Right lobe of liver (tissue), 6 donors: ENCODE data around the gene LRRC2. TPM values are rescaled to one million over a fixed set of nuclear protein-coding genes. Genes with fewer than 3 reads are reported as not detected.
A peak's percentile ranks its signal among the peaks of the same experiment; 100 is the strongest.
"Not testable (repeated sequence)": the region's sequence is repeated elsewhere in the genome, so short reads cannot be mapped to it uniquely, and the experiment has no call there.

Source experiments
- ATAC-seq, 4 donors: fragments of 200-7000 bp; cut with Tn5 transposase; one replicate each; pipeline ENCODE4 v1.9.1; 2020; ENCODE audit warnings: mild to moderate bottlenecking in 4 of 4, moderate library complexity in 4 of 4
- DNase-seq, 3 donors: peaks; one replicate each; pipeline ENCODE4 v3.0.0-alpha.2; 2020
- H3K27ac ChIP-seq, 3 donors: fragments of 200-600 bp; one replicate each; pipeline ENCODE4 v1.8.0; 2022
- H3K27me3 ChIP-seq, 2 donors: fragments of 200-600 bp; one replicate each; pipeline ENCODE4 v1.8.0; 2022
- H3K36me3 ChIP-seq, 4 donors: fragments of 200-600 bp; sonication (generic) in 1 of 4; one replicate each; pipeline versions ENCODE4 v1.5.1 to v1.8.0; 2017 to 2022; ENCODE audit warnings: control low read depth in 1 of 4
- H3K4me1 ChIP-seq, 4 donors: fragments of 200-600 bp; sonication (generic) in 1 of 4; one replicate each; pipeline versions ENCODE4 v1.5.1 to v1.8.0; 2017 to 2022; ENCODE audit warnings: control low read depth in 1 of 4
- H3K4me3 ChIP-seq, 3 donors: fragments of 200-600 bp; one replicate each; pipeline ENCODE4 v1.8.0; 2022
- H3K9me3 ChIP-seq, 4 donors: fragments of 200-600 bp; sonication (generic) in 1 of 4; one replicate each; pipeline versions ENCODE4 v1.5.1 to v1.8.0; 2017 to 2022; ENCODE audit warnings: control low read depth in 1 of 4
- POLR2A ChIP-seq: fragments of 450-650 bp; IDR thresholded peaks from one replicate; pipeline ENCODE4 v1.6.1; 2017; ENCODE audit warnings: antibody characterized with exemption, mild to moderate bottlenecking
- WGBS: methylation state at CpG from one replicate; pipeline ENCODE4 v1.1.6; 2018; ENCODE audit warnings: low coverage, low lambda C conversion rate; ENCODE audit not compliant: insufficient coverage; ENCODE audit errors: missing lambda C conversion rate; 5-methylcytosine and 5-hydroxymethylcytosine counted together
- intact Hi-C, 2 donors: fragments of 100-400 bp; cut with DNase I; formaldehyde crosslinking; loops; one replicate each; pipeline versions ENCODE4 v1.11.2 to v1.14.1; 2022
- total RNA-seq, 6 experiments: library from RNA; depleted of rRNA in 2 of 6; stranded (reverse); fragments of >200 nt in 2 of 6; fragmentation: NEBNext Ultra II Directional in 3 of 6; extraction: Animal tissue kit (Norgen Biotek cat#: 25700) in 3 of 6; gene quantifications; one replicate each; pipeline versions ENCODE4 v1.1.0 to v1.2.4, GENCODE V29; 2016 to 2023
- TF ChIP-seq, protein P1 (sequence below), 4 donors: fragments of 200-600 bp in 3 of 4; fragments of 450-650 bp in 1 of 4; IDR thresholded peaks; one replicate each; pipeline versions ENCODE4 v1.5.1 to v1.8.0; 2016 to 2022; ENCODE audit warnings: antibody characterized with exemption in 4 of 4, mild to moderate bottlenecking in 2 of 4
- donor health status: DM: no; HTN: yes; CAD: no.
- donor health status: DM: no; HTN: no; CAD: no.
- donor health status: DM: no; HTN: no; CAD: no.
- donor health status: DM: no; HTN: yes; CAD: no.
- donor health status: DM: no; HTN: yes; CAD: no.

LRRC2 gene
- total RNA-seq, 6 experiments from 2014 or later, result 4.3 to 8.9 (median 6.1) TPM

DNA sequence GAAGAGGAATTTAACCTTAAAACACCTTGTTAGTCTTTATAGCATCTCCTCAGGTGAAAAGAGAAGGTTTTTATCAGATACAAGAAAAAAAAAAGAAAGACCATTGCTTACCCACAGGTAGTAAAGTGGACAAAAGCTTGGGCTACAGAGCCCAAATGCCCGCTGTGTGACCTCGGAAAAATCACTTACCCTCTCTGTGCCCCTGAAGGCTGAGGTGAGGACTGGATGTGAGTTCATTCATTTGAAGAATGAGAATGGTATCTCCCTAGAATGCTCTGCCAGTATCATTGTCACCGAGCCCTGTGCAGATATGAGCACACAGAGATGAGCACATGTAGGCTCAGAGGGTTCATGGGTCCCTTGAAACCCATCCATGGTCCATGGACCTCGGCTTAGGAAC lies 28.6 kb upstream of the LRRC2 start:
- TF ChIP-seq, protein P1, sequence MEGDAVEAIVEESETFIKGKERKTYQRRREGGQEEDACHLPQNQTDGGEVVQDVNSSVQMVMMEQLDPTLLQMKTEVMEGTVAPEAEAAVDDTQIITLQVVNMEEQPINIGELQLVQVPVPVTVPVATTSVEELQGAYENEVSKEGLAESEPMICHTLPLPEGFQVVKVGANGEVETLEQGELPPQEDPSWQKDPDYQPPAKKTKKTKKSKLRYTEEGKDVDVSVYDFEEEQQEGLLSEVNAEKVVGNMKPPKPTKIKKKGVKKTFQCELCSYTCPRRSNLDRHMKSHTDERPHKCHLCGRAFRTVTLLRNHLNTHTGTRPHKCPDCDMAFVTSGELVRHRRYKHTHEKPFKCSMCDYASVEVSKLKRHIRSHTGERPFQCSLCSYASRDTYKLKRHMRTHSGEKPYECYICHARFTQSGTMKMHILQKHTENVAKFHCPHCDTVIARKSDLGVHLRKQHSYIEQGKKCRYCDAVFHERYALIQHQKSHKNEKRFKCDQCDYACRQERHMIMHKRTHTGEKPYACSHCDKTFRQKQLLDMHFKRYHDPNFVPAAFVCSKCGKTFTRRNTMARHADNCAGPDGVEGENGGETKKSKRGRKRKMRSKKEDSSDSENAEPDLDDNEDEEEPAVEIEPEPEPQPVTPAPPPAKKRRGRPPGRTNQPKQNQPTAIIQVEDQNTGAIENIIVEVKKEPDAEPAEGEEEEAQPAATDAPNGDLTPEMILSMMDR (IDR thresholded peaks at IDR 0.05), result no peak
- no peak for TF ChIP-seq POLR2A
- H3K9me3 ChIP-seq, result no peaks in the 10 kb centered on the region
- no peak overlapping the region for H3K27ac ChIP-seq
- H3K27me3 ChIP-seq, result no peaks in the 10 kb centered on the region
- no peak overlapping the region for H3K4me3 ChIP-seq
- no peaks in the 10 kb centered on the region for H3K36me3 ChIP-seq
- intact Hi-C loops, result no loop called here
- DNase-seq (no peak), ATAC-seq (no peak)
- 95% methylated on average over 3 of the region's 4 CpGs for WGBS
- no peaks in the 10 kb centered on the region for H3K4me1 ChIP-seq

DNA sequence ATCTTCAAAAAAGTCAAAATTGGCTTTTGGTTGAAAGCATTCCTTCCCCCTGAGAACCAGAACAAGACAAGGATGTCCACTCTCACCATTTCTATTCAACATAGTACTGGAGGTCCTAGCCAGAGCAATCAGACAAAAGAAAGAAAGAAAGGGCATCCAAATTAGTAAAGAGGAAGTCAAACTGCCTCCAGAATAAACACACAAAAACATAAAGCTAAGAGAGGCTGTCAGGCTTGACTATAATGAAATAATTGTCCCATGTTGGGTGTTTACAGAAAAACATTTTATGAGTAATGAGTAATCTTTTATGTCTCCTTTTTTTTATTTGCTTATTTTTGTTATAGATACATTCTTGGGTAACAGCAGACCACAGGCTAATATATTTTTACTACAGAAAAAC lies 27.9 kb upstream of the LRRC2 start:
- no peak for TF ChIP-seq POLR2A
- TF ChIP-seq, protein P1 (IDR thresholded peaks at IDR 0.05), result no peak
- Histone ChIP-seq H3K27ac (no peak overlapping the region), H3K4me1 (no peaks in the 10 kb centered on the region), H3K36me3 (no peaks in the 10 kb centered on the region), H3K27me3 (no peaks in the 10 kb centered on the region), H3K4me3 (no peak overlapping the region), H3K9me3 (no peaks in the 10 kb centered on the region)
- intact Hi-C loops, result no loop called here
- ATAC-seq, result no peak
- DNase-seq, result no peak

DNA sequence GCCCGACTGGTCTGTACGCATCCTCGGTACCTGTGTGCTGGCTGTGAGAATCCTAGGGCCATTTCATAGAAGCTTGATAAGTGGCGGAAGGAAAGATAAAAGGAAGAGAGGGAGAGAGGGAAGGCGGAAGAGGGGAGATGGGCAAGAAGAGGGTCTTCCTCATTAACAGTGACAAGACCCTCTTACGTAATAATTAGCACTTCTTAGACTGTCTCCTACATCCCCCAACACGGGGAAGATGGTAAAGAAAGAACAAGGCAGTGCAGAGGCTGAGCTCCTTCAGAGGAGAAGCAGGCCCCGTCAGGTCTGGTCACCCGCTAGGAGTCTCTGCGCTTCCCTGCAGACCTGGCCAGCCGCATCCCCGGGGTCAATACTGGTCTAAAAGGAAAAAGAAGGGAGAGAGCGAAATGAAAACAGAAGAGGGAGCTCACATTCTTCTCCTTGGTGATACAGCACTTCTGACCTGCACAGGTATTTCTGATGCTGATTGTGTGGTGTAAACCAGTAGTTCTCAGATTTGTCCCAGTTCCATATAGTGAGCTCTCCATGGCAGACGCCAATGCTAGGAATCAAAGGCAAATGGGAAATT lies 27.3 kb upstream of the LRRC2 start:
- DNase-seq, result no peak
- WGBS, result 80% methylated on average over 13 of the region's 14 CpGs
- Histone ChIP-seq H3K9me3 (no peaks in the 10 kb centered on the region), H3K27ac (no peak overlapping the region), H3K4me3 (no peak overlapping the region), H3K4me1 (no peaks in the 10 kb centered on the region), H3K36me3 (no peaks in the 10 kb centered on the region), H3K27me3 (no peaks in the 10 kb centered on the region)
- TF ChIP-seq, protein P1 (IDR thresholded peaks at IDR 0.05), result peak in 1 of 4 donors; percentile 11
- no peak for TF ChIP-seq POLR2A
- intact Hi-C loops, result no loop called here
- ATAC-seq, result peak in 2 of 4 donors; percentile 24 to 28

DNA sequence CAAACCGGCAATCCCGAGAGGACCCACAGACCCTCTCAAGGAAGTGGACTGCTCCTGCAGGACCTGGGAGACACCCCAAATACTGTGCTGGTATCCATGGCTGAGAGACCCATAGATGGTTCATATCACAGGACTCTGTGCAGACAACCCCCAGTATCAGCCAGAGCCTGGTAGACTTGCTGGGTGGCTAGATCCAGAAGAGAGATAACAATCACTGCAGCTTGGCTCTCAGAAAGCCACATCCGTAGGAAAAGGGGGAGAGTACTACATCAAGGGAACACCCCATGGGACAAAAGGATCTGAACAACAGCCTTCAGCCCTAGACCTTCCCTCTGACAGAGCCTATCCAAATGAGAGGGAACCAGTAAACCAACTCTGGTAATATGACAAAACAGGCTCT lies 21.2 kb upstream of the LRRC2 start:
- H3K4me3 ChIP-seq, H3K27me3 ChIP-seq, H3K9me3 ChIP-seq, ATAC-seq, intact Hi-C loops, H3K36me3 ChIP-seq, DNase-seq: not testable (repeated sequence)
- H3K27ac ChIP-seq, result peak overlapping the region in 1 of 3 donors; percentile 64
- peaks cover 0 to 45% (median 16%) of the 10 kb centered on the region in 4 donors for H3K4me1 ChIP-seq
- 56% methylated on average over 3 of the region's 3 CpGs for WGBS

DNA sequence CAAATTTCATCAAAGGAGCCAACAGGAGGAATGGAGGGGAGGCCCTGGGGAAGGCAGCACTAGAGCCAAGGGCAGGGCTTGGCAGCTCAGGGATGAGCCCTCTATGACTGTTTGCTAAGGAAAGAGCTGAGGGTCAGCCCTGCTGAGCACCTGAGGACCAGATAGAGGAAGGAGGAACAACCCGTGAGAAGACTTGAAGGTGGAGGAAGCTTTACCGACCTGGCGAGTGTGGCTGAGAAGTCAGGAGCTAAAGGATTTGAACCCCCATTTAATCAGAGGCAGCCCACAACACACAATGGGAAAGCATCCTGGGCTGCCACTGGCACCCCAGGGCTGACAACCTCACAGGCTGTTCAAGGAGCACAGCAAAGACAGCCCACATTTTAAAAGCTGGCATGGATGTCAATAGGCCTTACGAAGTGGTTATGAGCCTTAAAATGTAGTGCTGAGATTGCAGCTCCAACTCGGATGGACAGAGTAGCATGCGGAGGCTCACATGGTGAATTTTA lies 20.7 kb upstream of the LRRC2 start:
- peak; percentile 11 to 39 (median 26) for ATAC-seq
- no peak for DNase-seq
- Histone ChIP-seq H3K4me1 (peaks cover 0 to 45% (median 16%) of the 10 kb centered on the region in 4 donors), H3K9me3 (no peaks in the 10 kb centered on the region), H3K36me3 (no peaks in the 10 kb centered on the region), H3K4me3 (no peak overlapping the region), H3K27ac (peak overlapping the region; percentile 64 to 90 (median 68)), H3K27me3 (no peaks in the 10 kb centered on the region)
- intact Hi-C loops, result no loop called here
- no peak for TF ChIP-seq POLR2A
- TF ChIP-seq, protein P1 (IDR thresholded peaks at IDR 0.05), result no peak
- 73% methylated on average over 5 of the region's 6 CpGs for WGBS
